Upper lobe of right lung (tissue), 1 donor: Measurements from ENCODE around the gene KDM6A. TPM values are rescaled to one million over a fixed set of nuclear protein-coding genes. Genes with fewer than 3 reads are reported as not detected.

Experiments
- ATAC-seq: fragments of 200-7000 bp; cut with Tn5 transposase; one replicate; pipeline ENCODE4 v1.9.1; 2020; ENCODE audit warnings: mild to moderate bottlenecking, moderate library complexity
- DNase-seq: peaks from one replicate; pipeline ENCODE4 v3.0.0-alpha.2; 2020
- H3K27ac ChIP-seq: fragments of 200-600 bp; one replicate; pipeline ENCODE4 v1.8.0; 2022
- H3K27me3 ChIP-seq: fragments of 200-600 bp; one replicate; pipeline ENCODE4 v1.8.0; 2022; ENCODE audit warnings: mild to moderate bottlenecking
- H3K36me3 ChIP-seq: fragments of 200-600 bp; one replicate; pipeline ENCODE4 v1.8.0; 2022
- H3K4me1 ChIP-seq: fragments of 200-600 bp; one replicate; pipeline ENCODE4 v1.8.0; 2022
- H3K4me3 ChIP-seq: fragments of 200-600 bp; one replicate; pipeline ENCODE4 v1.8.0; 2022; ENCODE audit warnings: mild to moderate bottlenecking
- H3K9me3 ChIP-seq: fragments of 200-600 bp; one replicate; pipeline ENCODE4 v1.8.0; 2022
- CTCF ChIP-seq: fragments of 200-600 bp; IDR thresholded peaks from one replicate; pipeline ENCODE4 v1.8.0; 2022; ENCODE audit warnings: antibody characterized with exemption
- intact Hi-C: fragments of 100-400 bp; cut with DNase I; formaldehyde crosslinking; loops from one replicate; pipeline ENCODE4 v1.11.0; 2022
- total RNA-seq: library from RNA; stranded (reverse); fragmentation: NEBNext Ultra II Directional; extraction: Animal tissue kit (Norgen Biotek cat#: 25700); gene quantifications from one replicate; pipeline ENCODE4 v1.2.1, GENCODE V29; 2021
- donor health status: DM: no; HTN: yes; CAD: no; lungs with severe emphysema.

Gene KDM6A
- total RNA-seq, 1 donor from 2014 or later = 24.7 TPM

- Histone ChIP-seq H3K27ac (no peak overlapping the region), H3K4me1 (no peaks in the 10 kb centered on the region), H3K4me3 (no peak overlapping the region), H3K9me3 (no peaks in the 10 kb centered on the region), H3K27me3 (no peaks in the 10 kb centered on the region), H3K36me3 (no peaks in the 10 kb centered on the region)
- intact Hi-C loops = no loop called here
- DNase-seq = no peak
- no peak for ATAC-seq
- TF ChIP-seq CTCF = no peak
These were observed 136.5 kb downstream of the KDM6A start for GRCh38 chrX:45009371-45010000.

- no peaks in the 10 kb centered on the region for H3K36me3 ChIP-seq
- no peak overlapping the region for H3K4me3 ChIP-seq
- no peaks in the 10 kb centered on the region for H3K27me3 ChIP-seq
- H3K9me3 ChIP-seq = no peaks in the 10 kb centered on the region
- H3K4me1 ChIP-seq = no peaks in the 10 kb centered on the region
- no peak for TF ChIP-seq CTCF
- intact Hi-C loops = no loop called here
- H3K27ac ChIP-seq = no peak overlapping the region
- no peak for ATAC-seq
- DNase-seq = no peak
These were observed 138.1 kb downstream of the KDM6A start for GRCh38 chrX:45011131-45011530.

- H3K4me3 ChIP-seq = no peak overlapping the region
- no peak for TF ChIP-seq CTCF
- H3K36me3 ChIP-seq = no peaks in the 10 kb centered on the region
- H3K4me1 ChIP-seq = no peaks in the 10 kb centered on the region
- no peaks in the 10 kb centered on the region for H3K9me3 ChIP-seq
- no peak for DNase-seq
- no peak for ATAC-seq
- H3K27ac ChIP-seq = no peak overlapping the region
- intact Hi-C loops = no loop called here
- no peaks in the 10 kb centered on the region for H3K27me3 ChIP-seq
These were observed 138.6 kb downstream of the KDM6A start for GRCh38 chrX:45011597-45011996.

- TF ChIP-seq CTCF = no peak
- no peaks in the 10 kb centered on the region for H3K4me1 ChIP-seq
- H3K36me3 ChIP-seq = no peaks in the 10 kb centered on the region
- H3K27ac ChIP-seq = no peak overlapping the region
- no peaks in the 10 kb centered on the region for H3K27me3 ChIP-seq
- intact Hi-C loops = no loop called here
- DNase-seq (no peak), ATAC-seq (no peak)
- H3K4me3 ChIP-seq = no peak overlapping the region
- H3K9me3 ChIP-seq = no peaks in the 10 kb centered on the region
These were observed 145.0 kb downstream of the KDM6A start for GRCh38 chrX:45017946-45018345.

- no peak for ATAC-seq
- Histone ChIP-seq H3K4me1 (no peaks in the 10 kb centered on the region), H3K27ac (no peak overlapping the region), H3K36me3 (no peaks in the 10 kb centered on the region), H3K4me3 (no peak overlapping the region), H3K9me3 (no peaks in the 10 kb centered on the region), H3K27me3 (no peaks in the 10 kb centered on the region)
- DNase-seq = no peak
- TF ChIP-seq CTCF = no peak
- intact Hi-C loops = no loop called here
These were observed 149.2 kb downstream of the KDM6A start for GRCh38 chrX:45022150-45022549.

GRCh38 chrX:45024501-45024900 lies 151.5 kb downstream of the KDM6A start:
- ATAC-seq = no peak
- H3K9me3 ChIP-seq = no peaks in the 10 kb centered on the region
- intact Hi-C loops = no loop called here
- DNase-seq = no peak
- no peak overlapping the region for H3K27ac ChIP-seq
- no peaks in the 10 kb centered on the region for H3K36me3 ChIP-seq
- H3K4me3 ChIP-seq = no peak overlapping the region
- no peak for TF ChIP-seq CTCF
- no peaks in the 10 kb centered on the region for H3K4me1 ChIP-seq
- H3K27me3 ChIP-seq = no peaks in the 10 kb centered on the region
